Esophagus mucosa (tissue), 1 donor: ENCODE data around the gene MRPL55. TPM values are rescaled to one million over a fixed set of nuclear protein-coding genes. Genes with fewer than 3 reads are reported as not detected.
"Not testable (repeated sequence)": the region's sequence is repeated elsewhere in the genome, so short reads cannot be mapped to it uniquely, and the experiment has no call there.

Source experiments
- ATAC-seq: fragments of 200-7000 bp; cut with Tn5 transposase; one replicate; pipeline ENCODE4 v1.9.1; 2020
- total RNA-seq: library from RNA; stranded (reverse); gene quantifications from one replicate; pipeline ENCODE4 v1.2.4, GENCODE V29; 2023
- donor health status: DM: yes; HTN: yes; CAD: no.

The MRPL55 gene
- total RNA-seq, 1 donor from 2014 or later, result 29.0 TPM

DNA sequence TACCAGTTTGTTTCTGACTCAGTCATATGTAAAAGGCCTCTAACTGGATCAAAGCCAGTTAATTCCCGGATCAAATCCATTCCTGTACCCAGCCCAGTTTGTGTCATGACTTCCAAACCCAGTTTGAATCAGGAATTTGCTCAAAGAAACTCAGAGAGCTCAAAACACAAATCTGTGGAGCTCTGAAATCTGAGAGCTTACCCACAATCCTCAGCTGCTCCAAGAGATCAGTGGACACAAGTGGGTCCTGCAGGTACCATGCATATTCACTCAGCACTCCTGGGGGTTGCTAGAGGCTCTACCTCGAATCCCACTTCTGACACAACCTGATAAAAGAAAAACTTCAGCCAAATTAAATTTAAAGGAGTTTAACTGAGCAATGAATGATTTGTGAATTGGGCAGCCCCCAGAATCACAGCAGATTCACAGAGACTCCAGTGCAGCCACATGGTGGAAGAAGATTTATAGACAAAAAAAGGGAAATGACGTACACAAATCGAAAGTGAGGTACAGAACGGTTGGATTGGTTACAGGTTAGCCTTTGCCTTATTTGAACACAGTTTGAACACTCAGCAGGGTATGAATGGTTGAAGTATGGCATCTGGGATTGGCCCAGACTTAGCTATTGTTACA, 11.9 kb upstream of the MRPL55 start:
- ATAC-seq, result peak; percentile 54

DNA sequence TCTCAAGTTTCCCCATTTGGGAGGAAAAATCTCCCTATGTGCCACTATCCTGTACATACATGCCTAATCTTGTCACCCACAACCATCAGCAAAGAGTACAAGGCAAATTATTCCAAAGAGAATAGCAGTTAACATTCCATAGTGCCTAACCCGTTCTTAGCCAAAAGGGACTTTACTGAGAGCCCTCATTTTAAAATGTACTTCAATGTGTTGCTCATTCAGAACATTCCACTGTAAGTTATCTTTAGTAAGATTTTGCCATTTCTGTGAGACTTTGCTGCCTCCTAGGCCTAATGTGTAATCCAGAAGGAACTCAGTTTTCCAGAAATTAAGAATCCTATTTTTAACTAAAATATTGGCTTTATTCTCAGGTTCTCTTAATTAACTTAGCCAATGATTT, 11.3 kb upstream of the MRPL55 start:
- no peak for ATAC-seq

DNA sequence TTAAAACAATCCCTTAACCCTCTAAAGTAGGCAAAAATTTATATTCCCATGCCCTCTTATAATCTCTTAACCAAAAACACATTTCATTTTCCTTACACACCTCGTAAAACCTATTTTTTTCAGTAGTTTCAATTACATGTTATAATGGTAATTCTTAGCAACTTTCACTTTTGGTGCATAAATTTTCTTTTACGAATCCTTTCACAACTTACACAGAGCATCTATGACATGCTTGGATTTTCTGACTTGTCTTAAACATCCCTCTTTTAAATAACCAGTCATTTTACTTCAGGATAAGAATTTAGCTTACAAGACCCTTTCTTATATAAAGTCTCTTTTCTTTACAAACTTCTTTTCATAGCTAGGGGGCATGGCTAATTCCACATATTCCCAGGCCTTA, 8.9 kb upstream of the MRPL55 start:
- no peak for ATAC-seq

DNA sequence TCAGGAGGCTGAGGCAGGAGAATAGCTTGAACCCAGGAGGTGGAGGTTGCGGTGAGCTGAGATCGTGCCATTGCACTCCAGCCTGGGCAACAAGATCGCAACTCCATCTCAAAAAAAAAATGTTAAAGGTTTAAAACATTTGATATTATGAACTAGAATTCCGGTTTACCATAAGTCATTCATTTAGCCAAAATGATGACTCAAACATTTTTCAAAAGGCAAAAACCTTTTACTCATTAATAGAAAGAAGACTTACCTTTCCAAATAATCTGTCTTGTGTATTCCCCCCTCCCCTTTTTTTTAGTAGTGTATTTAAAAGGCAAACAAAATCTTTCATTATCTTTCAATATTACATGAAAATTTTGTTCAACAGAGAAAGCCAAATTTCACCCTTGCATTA, 8.2 kb upstream of the MRPL55 start:
- no peak for ATAC-seq

DNA sequence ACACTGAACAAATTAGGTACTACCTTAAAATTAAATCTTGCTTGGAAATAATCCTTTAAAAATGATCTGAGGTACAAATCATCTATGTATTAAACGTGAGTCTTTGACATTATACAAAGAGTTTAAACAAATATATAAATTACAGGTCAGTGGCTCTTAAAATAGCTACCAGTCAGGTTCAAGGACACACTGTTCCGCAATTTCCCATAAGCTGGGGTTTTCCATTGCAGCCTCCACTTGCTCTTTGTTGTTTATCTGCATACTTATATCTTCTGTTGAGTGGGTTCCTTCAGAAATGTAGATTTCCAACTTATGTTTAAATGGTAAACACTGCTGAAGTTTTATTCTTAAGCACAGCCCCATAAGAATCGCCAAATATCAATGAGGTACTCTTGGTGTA, 5.7 kb upstream of the MRPL55 start:
- ATAC-seq, result no peak

DNA sequence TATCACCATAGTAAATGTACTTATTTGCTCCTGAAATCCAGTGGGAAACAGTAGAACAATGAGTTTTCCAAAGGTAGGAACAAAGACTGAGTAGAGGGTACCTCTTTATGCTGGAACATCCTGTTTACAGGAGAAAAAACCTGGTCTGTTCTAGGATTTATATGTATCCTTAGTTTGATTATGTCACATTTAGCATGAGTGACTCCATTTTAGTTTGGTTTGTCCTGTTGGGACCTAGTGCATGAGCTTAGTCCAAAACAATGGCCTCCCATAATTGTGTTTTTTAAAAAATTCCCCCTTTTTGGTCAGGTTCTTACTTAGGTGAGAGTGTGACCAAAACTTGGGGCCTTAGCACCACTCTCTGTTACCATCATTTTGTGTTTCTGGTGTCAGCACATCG, 3.5 kb upstream of the MRPL55 start:
- no peak for ATAC-seq

DNA sequence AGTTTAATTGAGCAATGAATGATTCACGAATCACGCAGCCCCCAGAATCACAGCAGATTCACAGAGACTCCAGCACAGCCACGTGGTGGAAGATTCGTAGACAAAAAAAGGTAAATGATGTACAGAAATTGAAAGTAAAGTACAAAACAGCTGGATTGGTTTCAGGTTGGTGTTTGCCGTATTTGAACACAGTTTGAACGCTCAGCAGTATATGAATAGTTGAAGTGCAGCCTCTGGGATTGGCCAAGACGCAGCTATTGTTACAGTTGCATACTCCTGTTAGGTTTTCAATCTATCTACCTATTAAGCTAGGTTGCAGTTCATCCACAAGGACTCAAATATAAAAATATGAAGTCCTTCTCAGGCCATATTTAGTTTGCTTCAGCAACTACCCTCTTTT, 3.1 kb upstream of the MRPL55 start:
- ATAC-seq, result no peak

DNA sequence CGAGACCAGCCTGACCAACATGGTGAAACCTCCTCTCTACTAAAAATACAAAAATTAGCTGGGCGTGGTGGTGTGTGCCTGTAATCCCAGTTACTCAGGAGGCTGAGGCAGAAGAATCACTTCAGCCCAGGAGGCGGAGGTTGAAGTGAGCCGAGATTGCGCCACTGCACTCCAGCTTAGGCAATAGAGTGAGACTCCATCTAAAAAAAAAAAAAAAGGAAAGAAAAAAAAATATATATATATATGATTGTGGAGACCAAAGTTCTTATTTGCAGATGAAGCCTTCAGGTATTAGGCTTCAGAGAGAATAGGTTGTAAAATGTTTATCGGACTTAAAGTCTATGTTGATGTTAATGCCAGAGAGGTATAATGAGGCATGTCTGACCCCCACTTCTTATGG, 2.2 kb upstream of the MRPL55 start:
- ATAC-seq, result not testable (repeated sequence)

DNA sequence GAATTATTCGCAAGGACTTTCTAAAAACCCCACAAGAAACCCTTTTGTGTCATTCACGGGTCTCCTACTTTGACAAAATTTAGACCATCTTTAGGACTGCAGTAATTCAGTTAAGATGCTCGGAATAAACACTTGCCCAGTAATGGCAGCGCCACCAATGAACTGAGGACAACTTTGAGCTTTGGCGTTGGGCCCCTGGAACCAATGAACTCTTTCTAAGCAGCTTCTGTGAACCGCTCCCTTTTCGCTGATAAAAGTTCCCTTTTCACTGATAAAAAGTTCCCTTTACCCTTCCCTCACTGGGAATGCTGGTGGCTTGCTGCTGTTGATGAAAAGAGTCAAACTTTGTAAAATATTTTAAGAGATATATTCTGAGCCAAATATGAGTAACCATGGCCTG, 1.5 kb upstream of the MRPL55 start:
- ATAC-seq, result no peak

DNA sequence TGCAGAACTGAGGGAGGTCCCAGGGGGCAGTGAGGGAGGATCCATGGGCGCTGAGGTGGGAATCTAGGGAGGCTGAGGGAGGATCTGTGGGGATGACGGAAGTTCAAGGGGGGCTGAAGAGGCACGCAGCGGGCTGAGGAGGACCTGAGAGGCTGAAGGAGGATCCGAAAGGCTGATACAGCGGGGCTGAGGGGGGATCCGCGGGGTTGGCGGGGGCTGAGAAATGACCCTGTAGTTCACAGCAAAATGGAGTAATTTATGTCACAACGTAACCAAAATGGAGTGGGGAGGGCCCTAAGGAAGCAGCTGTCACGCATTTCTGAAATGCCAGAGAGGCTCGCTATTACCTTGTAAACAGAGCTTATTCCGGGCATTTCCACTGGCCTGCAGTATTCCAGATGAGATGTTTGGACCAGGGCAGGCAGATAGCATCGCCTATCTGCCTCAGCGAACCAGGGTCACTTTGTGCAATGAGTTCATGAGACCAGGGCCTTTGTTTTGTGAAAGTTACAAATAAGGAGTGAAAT, 926 bp upstream of the MRPL55 start:
- ATAC-seq, result no peak

DNA sequence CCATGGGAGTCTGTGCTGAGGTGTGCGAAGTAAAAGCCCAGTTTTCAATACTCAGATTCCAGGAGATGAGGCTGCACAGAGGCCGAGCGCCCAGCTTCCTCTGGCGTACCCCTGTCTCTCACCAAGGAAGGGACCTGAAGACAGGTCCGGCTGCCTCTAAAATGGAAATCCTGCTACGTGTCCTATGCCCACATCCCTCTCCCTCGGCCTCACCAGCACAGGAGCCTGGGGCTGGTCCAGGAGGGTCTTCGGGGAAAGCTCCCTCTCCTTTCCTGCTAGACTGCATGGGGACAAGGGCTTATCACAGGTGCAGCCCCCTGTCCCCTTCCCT, 392 bp downstream of the MRPL55 start:
- no peak for ATAC-seq

DNA sequence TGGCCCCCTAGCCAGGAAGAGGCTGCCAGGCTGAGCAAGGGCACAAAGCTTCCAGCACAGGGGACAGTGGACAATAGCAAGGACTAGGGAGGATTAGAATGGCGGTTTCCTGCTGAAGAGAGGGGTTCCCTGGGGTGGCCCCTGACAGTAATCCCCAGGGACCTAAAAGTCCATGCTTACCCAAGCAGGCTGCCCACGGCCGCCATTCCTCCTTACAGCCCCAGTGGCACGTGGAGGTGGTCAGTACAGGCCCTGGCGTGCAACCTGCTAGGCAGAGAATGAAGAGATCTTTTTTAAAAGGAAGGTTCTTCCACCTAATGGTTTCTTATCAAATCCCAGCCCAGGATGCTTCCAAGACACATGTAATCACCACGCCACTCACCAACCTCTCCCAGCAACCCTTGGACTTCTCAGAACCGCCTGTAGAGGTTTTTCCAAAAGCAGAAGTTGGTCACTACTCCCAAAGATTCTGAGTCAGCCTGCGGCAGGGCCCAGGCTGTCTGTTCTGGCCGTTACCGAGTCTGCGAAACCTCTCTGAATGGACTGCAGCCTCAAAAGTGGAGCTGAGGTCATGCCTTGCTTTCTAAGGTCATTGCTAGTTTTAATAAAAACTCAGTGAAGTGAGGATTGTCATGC, 926 bp downstream of the MRPL55 start:
- ATAC-seq, result no peak

DNA sequence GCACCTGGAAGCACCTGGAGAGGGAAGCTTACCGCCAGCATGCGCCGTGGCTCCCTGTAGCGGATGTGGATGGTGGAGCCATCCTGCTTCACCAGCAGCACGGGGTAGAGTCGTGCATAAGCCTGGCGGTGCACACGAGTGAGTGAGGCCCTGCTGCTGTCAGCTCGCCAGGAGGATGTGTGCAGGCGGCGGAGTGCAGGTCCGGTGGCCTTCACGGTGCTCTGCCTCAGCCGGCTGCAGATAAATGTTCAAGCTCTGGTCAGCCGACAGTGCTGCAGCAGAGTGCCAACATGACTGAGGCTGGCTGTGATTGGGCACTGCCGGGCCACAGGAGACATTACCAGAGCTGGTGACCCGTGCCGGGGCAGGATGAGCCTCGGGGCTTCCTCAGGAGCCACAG, 1.5 kb downstream of the MRPL55 start:
- ATAC-seq, result no peak

DNA sequence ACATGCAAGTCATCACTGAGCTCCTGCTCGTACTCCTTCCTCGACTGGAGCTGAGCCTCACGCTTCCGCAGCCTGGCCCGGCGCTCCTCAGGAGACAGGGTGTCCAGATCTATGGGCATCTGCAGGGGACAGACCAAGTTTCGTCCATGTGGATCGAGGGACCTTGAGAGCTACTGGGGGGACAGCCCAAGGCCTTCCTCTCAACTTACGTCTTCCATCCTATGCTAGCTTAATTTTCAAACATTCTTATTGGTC, 2.4 kb downstream of the MRPL55 start:
- ATAC-seq, result no peak

DNA sequence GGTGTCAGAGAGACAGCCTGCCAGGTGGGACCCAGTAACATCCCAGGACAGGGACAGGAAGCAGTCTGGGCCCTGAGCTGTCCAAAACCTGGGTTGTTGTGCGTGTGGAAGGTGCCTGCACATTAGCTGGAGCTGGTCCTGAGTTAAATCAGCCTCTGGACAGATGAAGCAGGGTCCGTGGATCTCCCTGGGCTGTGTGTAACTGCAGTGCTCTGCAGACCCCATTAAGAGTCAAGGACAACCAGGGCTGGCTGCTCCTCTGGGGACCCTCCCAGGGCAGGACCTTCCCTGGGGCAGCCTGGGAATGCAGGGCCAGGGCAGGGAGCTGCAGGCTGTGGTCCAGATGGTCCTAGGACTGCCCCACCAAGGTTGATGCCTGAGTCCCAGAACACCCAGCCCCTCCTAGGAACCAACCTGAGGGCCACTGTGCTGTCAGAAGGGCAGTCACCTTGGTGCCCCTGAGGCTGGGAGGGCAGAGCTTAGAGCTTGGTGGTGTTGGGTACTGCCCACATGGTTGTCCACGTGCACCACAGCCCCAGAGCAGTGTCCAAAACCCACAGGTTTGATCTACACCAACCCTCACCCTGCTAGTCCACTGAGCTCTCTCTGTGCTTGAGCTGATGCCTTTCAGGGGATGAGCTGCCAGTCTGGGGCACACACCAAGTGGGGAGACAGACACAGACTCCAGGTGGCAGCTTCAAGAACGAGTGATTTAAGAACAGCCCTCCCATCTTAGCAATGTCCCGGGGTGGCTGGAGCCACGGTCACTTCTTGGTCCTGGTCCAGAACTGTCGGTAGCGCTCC, 2.9 kb downstream of the MRPL55 start:
- no peak for ATAC-seq

DNA sequence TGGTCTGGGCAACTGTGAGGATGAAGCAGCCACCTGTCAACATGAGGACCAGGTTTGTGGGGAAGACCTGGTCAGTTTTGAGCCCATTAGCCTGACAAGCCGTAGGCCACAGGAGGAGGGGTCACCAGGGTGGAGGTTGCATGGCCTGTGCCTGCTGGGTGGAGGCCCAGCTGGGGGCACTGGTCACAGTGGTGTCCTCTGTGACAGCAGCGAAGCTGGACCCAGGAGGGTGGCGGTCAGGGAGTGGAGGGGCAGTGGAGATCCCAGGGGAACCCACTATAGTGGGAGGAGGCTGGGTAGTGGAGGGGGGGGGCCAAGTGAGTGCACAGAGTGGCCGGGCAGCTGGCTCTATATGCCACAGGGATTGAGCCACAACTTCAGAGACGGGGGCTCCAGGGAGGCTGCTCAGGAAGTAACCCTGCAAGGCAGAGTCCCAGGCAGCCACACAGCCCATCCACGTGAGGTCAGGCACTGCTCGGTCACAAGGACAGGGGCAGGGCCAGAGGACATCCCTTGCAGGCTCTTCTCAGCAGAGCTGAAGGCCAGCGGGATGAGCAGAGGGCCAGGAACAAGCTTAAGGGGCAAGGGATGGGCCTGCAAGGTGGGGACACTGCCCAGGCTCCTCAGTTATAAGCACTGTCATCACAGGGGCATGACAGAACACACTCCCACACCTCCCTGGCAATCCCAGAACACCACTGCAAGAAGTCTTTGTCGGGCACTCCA, 3.7 kb downstream of the MRPL55 start:
- no peak for ATAC-seq

DNA sequence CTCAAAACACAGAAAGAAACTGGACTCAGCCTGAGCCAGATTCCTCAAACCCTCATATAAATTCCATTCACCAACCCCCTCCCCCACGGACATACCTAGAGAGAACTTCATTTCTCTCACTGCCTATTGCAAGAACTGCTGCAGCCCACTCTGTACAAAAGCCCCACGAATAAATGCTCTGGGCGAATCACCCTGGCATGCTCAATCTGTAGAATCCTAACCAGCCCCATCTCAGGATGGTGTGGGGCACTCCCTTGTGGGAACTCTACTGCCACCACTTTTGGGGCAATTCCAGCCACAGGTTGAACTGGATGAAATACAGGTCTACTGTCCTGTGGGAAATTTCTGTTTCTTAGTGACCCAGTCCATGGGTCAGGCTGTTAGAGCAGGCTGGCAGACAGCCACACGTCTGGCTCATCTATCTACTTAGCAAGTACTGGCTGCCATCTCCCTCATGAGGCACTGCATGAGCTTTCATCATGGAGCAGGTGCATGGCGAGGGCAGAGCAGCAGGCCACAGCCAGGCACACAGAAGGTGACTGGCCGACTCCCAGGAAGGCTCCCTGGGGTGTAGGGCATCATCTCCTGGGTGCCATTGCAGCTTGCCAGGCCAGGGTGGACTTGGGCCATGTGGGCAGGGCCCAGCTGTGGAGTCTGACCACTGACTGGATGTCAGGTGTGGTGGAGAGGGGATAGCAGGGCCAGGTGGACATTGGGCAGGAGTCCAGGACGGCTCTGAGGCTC, 4.4 kb downstream of the MRPL55 start:
- no peak for ATAC-seq

DNA sequence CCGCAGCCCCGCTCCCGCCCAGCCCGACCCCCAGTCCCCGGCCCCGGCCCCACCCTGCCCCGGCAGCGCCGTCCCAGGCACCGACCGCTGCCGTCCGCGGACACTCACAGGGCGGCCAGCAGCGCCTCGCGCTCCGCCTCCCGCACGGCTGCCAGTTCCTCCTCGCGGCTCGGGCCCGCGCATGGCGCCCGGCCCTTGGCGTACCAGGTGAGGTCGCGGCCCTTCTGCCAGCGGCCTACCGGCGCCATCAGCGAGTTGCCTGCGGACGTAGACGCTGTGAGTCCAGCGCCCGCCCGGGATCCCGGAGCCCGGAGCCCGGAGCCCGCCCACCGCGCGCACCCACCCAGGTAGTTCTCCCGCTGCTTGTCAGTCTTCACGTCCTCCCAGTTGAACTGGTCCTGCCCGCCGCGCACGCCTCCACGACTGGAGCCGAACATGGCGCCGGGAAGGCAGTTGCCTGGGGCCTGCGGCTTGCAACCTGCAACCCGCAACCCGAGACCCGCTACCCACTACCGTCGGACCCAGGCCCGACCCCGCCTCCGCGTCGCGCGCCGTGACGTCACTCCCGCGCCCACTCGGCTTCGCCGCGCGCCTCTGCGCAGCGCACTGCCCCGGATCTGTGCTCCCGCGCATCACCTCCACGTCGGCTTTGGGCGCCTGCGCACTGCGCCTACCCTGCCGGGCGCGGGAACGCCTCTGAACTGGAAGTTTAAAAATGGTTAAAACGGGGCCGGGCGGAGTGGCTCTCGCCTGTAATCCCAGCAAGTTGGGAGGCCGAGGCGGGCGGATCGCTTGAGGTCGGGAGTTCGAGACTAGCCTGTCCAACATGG, 6.1 kb downstream of the MRPL55 start, which contains the start of gene C1orf35:
TSS of gene C1orf35 (minus strand) at position 535 of the 830 bp plus-strand sequence. CDS start at position 437, 98 bp downstream.
- ATAC-seq, result peak; percentile 86

DNA sequence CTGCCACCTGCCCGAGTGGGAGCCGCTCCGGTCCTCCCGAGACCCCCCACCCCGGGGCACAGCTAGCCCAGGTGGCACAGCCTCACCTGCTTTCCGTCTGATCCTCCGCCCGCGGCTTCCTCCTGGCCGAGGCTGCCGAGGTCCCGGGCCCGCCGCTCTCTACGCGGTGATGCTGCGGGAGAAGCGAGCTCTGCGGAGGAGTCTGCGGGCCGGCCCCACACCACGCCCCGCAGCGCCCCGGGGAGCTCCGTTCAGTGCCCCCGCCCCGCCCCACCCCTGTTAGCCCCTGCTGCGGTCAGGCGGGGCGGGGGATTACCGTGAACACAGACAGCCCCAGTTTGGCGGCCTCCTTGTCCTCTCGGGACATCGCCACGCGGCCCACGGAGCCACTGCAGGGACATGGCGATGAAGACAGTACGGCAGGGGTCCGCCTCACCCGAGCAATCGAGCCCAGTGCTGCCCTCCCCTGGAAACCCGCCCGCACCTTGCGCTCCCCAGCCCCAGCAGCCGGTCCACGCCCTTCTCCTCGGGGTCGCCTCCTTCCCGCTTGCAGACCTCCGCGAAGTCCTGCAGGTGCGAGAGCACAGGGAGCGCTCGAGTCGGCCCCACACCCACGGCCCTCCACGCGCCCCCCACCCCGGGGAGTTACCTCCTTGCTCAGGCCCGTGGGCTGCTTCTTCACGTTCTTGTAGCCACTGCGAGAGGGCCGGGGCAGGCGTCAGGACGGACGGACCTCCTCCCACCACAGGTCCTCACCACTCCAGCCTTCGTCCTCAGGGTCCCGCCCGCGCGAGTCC, 6.9 kb downstream of the MRPL55 start:
- ATAC-seq, result peak; percentile 44

DNA sequence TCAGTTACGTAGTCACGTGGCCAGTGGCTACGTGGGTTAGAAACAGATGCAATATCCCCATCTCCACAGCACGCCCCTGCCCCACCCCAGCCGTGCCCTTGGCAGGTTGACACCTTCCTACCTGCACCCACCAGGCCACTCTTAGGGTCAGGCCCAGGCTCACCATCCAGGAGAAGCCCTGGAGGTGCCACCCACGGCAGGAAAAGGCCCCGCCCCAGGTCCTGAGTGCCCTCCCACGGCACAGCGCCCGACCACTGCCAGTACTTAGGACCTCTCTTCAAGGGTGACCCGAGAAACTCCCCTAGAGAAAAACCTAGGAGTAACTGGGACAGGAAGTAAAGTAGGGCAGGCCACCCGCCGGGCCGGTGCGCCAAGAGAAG, 7.5 kb downstream of the MRPL55 start:
- ATAC-seq, result peak; percentile 7
